GM12892 (cell line): Measurements from ENCODE around the gene GGNBP2.

Source experiments
- POLR2A ChIP-seq: IDR thresholded peaks from 2 replicates; pipeline ENCODE4 v1.6.1; 2011; ENCODE audit warnings: low read depth, low read length, control low read depth
- POLR2AphosphoS5 ChIP-seq: IDR thresholded peaks from 2 replicates; pipeline ENCODE4 v1.6.1; 2011; ENCODE audit warnings: low read depth, low read length, control low read depth
- TAF1 ChIP-seq: IDR thresholded peaks from 2 replicates; pipeline ENCODE4 v1.6.1; 2011; ENCODE audit warnings: low read depth, mild to moderate bottlenecking, control low read depth, low read length, borderline replicate concordance

- TF ChIP-seq POLR2A: no peak
- TF ChIP-seq POLR2AphosphoS5: no peak
- no peak for TF ChIP-seq TAF1
These were observed 20.3 kb upstream of the GGNBP2 start for GRCh38 chr17:36524428-36524876.
